A549 treated with Hydrocortisone at 1 μM for 4 hours (cell line): Measurements from ENCODE around the gene NR3C1. TPM values are rescaled to one million over a fixed set of nuclear protein-coding genes. Genes with fewer than 3 reads are reported as not detected.

Experiments
- total RNA-seq: library from RNA; stranded (reverse); fragments of 200-300 nt; extraction: Qiagen RNA extraction; gene quantifications from 5 replicates; pipeline ENCODE4 v1.2.3, GENCODE V29; 2022

NR3C1 gene
- total RNA-seq, result 22.9 to 35.8 TPM (median 27.9 TPM) in 5 replicates

GRCh38 chr5:143403593-143404415 is at the start of gene NR3C1:
Gene NR3C1, minus strand, starts transcription at chr5:143403686. Its CDS starts 2,847 bp downstream, at chr5:143400839.

